ENCODE measurements around the gene ITGAL. TPM values are rescaled to one million over a fixed set of nuclear protein-coding genes. Genes with fewer than 3 reads are reported as not detected.

Gene ITGAL
- total and polyA plus RNA-seq, 11 donors, result 0.25 to 29.5 (median 1.6) TPM

GRCh38 chr16:30526823-30527634, 54.5 kb downstream of the ITGAL start:
- peaks cover 0 to 44% (median 19%) of the 10 kb centered on the region in 12 donors for H3K4me1 ChIP-seq
- WGBS, 4 donors, result 0 to 1% (median 0%) methylated on average over 17 to 79 of the region's 79 CpGs
- DNase-seq (peak; percentile 99 to 100 (median 99)), ATAC-seq (peak; percentile 93 to 97 (median 94))
- intact Hi-C loops (cut with DNase I), result loop anchor here in 9 of 10 donors (1.0 to 10.0 kb wide), 11 partner anchors 31 to 462 kb away; partner anchors contain the start of genes SEPHS2 (in 8 of the 9), ZNF785 (in 3 of the 9), FBRS (in 2 of the 9) and ZNF688 (in 2 of the 9)
- TF ChIP-seq, protein P1, sequence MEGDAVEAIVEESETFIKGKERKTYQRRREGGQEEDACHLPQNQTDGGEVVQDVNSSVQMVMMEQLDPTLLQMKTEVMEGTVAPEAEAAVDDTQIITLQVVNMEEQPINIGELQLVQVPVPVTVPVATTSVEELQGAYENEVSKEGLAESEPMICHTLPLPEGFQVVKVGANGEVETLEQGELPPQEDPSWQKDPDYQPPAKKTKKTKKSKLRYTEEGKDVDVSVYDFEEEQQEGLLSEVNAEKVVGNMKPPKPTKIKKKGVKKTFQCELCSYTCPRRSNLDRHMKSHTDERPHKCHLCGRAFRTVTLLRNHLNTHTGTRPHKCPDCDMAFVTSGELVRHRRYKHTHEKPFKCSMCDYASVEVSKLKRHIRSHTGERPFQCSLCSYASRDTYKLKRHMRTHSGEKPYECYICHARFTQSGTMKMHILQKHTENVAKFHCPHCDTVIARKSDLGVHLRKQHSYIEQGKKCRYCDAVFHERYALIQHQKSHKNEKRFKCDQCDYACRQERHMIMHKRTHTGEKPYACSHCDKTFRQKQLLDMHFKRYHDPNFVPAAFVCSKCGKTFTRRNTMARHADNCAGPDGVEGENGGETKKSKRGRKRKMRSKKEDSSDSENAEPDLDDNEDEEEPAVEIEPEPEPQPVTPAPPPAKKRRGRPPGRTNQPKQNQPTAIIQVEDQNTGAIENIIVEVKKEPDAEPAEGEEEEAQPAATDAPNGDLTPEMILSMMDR (IDR thresholded peaks at IDR 0.05), result peak in 10 of 12 donors; percentile 5 to 53 (median 28)
- TF ChIP-seq POLR2A (IDR thresholded peaks at IDR 0.05), result peak; percentile 38 to 86
- H3K36me3 ChIP-seq, result peaks cover 0 to 29% (median 21%) of the 10 kb centered on the region in 9 donors
- peak overlapping the region; percentile 95 to 100 (median 99) for H3K27ac ChIP-seq
- H3K4me3 ChIP-seq, result peak overlapping the region; percentile 35 to 98 (median 86)
- H3K9me3 ChIP-seq, result no peaks in the 10 kb centered on the region
- no peaks in the 10 kb centered on the region for H3K27me3 ChIP-seq

- no peaks in the 10 kb centered on the region for H3K9me3 ChIP-seq
- H3K27me3 ChIP-seq, result no peaks in the 10 kb centered on the region
- H3K4me3 ChIP-seq, result peak overlapping the region in 10 of 12 donors; percentile 76 to 98 (median 88)
- no peak for TF ChIP-seq POLR2A (IDR thresholded peaks at IDR 0.05)
- TF ChIP-seq, protein P1 (IDR thresholded peaks at IDR 0.05), result no peak
- ATAC-seq (no peak), DNase-seq (peak in 1 of 5 donors; percentile 40)
- intact Hi-C loops (cut with DNase I), result loop anchor here in 9 of 10 donors (1.0 to 10.0 kb wide), 11 partner anchors 31 to 463 kb away; partner anchors contain the start of genes SEPHS2 (in 8 of the 9), ZNF785 (in 3 of the 9), FBRS (in 2 of the 9) and ZNF688 (in 2 of the 9)
- H3K36me3 ChIP-seq, result peaks cover 0 to 35% (median 28%) of the 10 kb centered on the region in 9 donors
- WGBS, 4 donors, result 24 to 32% (median 27%) methylated on average over 14 of the region's 14 CpGs
- H3K4me1 ChIP-seq, result peaks cover 0 to 44% (median 19%) of the 10 kb centered on the region in 12 donors
- H3K27ac ChIP-seq, result peak overlapping the region; percentile 76 to 100 (median 99)
Observed at GRCh38 chr16:30527635-30528178, 55.2 kb downstream of the ITGAL start.

DNA sequence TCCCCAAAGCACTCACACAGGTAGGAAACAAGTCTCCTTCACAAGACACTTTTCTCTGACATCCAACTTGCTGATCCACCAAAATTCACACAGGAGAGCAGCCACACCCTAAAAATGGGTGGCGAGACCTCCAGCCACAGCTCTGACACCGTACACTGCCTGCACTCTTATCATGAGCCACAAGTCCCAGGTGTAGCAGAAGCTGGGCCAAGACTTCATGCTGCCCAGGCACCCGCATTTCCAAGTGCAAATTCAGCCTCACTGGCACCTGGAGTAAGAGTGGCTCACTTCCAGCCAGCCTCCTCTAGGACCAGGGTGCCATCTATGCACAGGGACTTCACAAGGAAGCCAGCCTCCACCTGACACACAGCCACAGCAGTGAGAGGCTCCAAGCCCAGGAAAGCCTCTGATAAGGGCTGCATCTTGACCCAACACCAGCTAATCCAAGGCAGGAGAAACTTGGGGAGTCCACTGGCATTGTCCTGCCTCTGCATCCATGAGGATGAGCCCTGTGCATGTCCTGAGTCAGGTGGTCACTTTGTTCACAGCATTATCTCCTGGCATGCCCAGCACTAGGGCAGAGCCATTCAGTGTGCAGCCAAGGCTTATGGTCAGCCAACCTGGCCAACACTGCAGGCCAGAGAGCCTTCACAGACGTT, 56.4 kb downstream of the ITGAL start:
- 71 to 81% (median 75%) methylated on average over 3 to 4 of the region's 4 CpGs for WGBS, 4 donors
- intact Hi-C loops (cut with DNase I), result loop anchor here in 9 of 10 donors (5.0 to 10.0 kb wide), 6 partner anchors 43 to 464 kb away; partner anchors contain the start of genes SEPHS2 (in 7 of the 9), ZNF688 (in 2 of the 9), ALDOA (in 1 of the 9) and DCTPP1 (in 1 of the 9)
- TF ChIP-seq POLR2A (IDR thresholded peaks at IDR 0.05), result no peak
- TF ChIP-seq, protein P1 (IDR thresholded peaks at IDR 0.05), result no peak
- DNase-seq, result no peak
- H3K27me3 ChIP-seq, result no peaks in the 10 kb centered on the region
- no peak overlapping the region for H3K4me3 ChIP-seq
- no peak for ATAC-seq
- peak overlapping the region in 3 of 12 donors; percentile 98 to 100 (median 99) for H3K27ac ChIP-seq
- H3K4me1 ChIP-seq, result peaks cover 0 to 51% (median 28%) of the 10 kb centered on the region in 12 donors
- H3K9me3 ChIP-seq, result no peaks in the 10 kb centered on the region
- H3K36me3 ChIP-seq, result peaks cover 0 to 40% (median 30%) of the 10 kb centered on the region in 9 donors

Data from heart left ventricle (tissue), 16 donors.